CD4-positive, CD25-positive, alpha-beta regulatory T cell (primary cell): Measurements from ENCODE around the gene MAPK8IP3. TPM values are rescaled to one million over a fixed set of nuclear protein-coding genes. Genes with fewer than 3 reads are reported as not detected.
A peak's percentile ranks its signal among the peaks of the same experiment; 100 is the strongest.

Experiments
- ATAC-seq, 2 donors: fragments of 150-1000 bp; cut with Tn5 transposase; one replicate each; pipeline ENCODE4 v1.10.0; 2021; ENCODE audit warnings: low read depth in 2 of 2, moderate number of reproducible peaks in 2 of 2, moderate library complexity in 1 of 2
- DNase-seq, 3 donors: peaks; one replicate each; pipeline versions ENCODE4 v3.0.0 to v3.0.0-alpha.2; 2012 to 2022; ENCODE audit warnings: mixed read lengths in 1 of 3
- H3K27ac ChIP-seq: one replicate; pipeline ENCODE4 v1.7.0; 2013; ENCODE audit warnings: mild to moderate bottlenecking, low read length; ENCODE audit not compliant: insufficient read depth, poor library complexity, severe bottlenecking
- H3K27me3 ChIP-seq: one replicate; pipeline ENCODE4 v1.7.0; 2013; ENCODE audit warnings: low read length; ENCODE audit not compliant: control insufficient read depth, insufficient read depth
- H3K36me3 ChIP-seq: one replicate; pipeline ENCODE4 v1.7.0; 2013; ENCODE audit warnings: mild to moderate bottlenecking, low read length, moderate library complexity; ENCODE audit not compliant: control insufficient read depth, insufficient read depth
- H3K4me1 ChIP-seq: 2 replicates; pipeline ENCODE4 v1.7.0; 2013; ENCODE audit warnings: mild to moderate bottlenecking, low read length; ENCODE audit not compliant: insufficient read depth, control insufficient read depth, poor library complexity, severe bottlenecking
- H3K4me3 ChIP-seq: one replicate; pipeline ENCODE4 v1.7.0; 2013; ENCODE audit warnings: low read depth, mild to moderate bottlenecking, low read length, moderate library complexity
- H3K9me3 ChIP-seq, 2 experiments: 1 replicate in 1 of 2; 2 replicates in 1 of 2; pipeline ENCODE4 v1.7.0; 2013; ENCODE audit warnings: low read length in 2 of 2, mild to moderate bottlenecking in 1 of 2, moderate library complexity in 1 of 2; ENCODE audit not compliant: control insufficient read depth in 2 of 2
- H3K27ac Mint-ChIP-seq, 3 donors: one replicate each; pipeline ENCODE4 v1.8.0; 2020 to 2022; ENCODE audit warnings: mild to moderate bottlenecking in 3 of 3, mixed read lengths in 3 of 3, moderate library complexity in 2 of 3
- H3K27me3 Mint-ChIP-seq: one replicate; pipeline ENCODE4 v1.8.0; 2022; ENCODE audit warnings: mild to moderate bottlenecking, mixed read lengths
- H3K36me3 Mint-ChIP-seq: one replicate; pipeline ENCODE4 v1.8.0; 2020; ENCODE audit warnings: mixed read lengths
- H3K4me1 Mint-ChIP-seq, 4 donors: one replicate each; pipeline ENCODE4 v1.8.0; 2020 to 2022; ENCODE audit warnings: mixed read lengths in 4 of 4, mild to moderate bottlenecking in 1 of 4
- H3K4me3 Mint-ChIP-seq, 4 donors: one replicate each; pipeline ENCODE4 v1.8.0; 2020 to 2022; ENCODE audit warnings: mild to moderate bottlenecking in 4 of 4, mixed read lengths in 4 of 4, moderate library complexity in 3 of 4
- H3K9me3 Mint-ChIP-seq, 7 donors: one replicate each; pipeline ENCODE4 v1.8.0; 2020 to 2022; ENCODE audit warnings: mixed read lengths in 7 of 7, mild to moderate bottlenecking in 3 of 7, moderate library complexity in 2 of 7
- polyA plus RNA-seq, 4 donors: library from polyadenylated mRNA; unstranded; fragments of 300-500 nt; fragmentation: Illumina TruSeq; gene quantifications; one replicate each; pipeline ENCODE4 v1.2.3, GENCODE V29; 2021
- total RNA-seq: library from RNA; stranded (reverse); gene quantifications from one replicate; pipeline ENCODE4 v1.2.3, GENCODE V29; 2022

MAPK8IP3 gene
- total and polyA plus RNA-seq, 5 donors from 2014 or later, result 0.79 to 222 (median 1.4) TPM

DNA sequence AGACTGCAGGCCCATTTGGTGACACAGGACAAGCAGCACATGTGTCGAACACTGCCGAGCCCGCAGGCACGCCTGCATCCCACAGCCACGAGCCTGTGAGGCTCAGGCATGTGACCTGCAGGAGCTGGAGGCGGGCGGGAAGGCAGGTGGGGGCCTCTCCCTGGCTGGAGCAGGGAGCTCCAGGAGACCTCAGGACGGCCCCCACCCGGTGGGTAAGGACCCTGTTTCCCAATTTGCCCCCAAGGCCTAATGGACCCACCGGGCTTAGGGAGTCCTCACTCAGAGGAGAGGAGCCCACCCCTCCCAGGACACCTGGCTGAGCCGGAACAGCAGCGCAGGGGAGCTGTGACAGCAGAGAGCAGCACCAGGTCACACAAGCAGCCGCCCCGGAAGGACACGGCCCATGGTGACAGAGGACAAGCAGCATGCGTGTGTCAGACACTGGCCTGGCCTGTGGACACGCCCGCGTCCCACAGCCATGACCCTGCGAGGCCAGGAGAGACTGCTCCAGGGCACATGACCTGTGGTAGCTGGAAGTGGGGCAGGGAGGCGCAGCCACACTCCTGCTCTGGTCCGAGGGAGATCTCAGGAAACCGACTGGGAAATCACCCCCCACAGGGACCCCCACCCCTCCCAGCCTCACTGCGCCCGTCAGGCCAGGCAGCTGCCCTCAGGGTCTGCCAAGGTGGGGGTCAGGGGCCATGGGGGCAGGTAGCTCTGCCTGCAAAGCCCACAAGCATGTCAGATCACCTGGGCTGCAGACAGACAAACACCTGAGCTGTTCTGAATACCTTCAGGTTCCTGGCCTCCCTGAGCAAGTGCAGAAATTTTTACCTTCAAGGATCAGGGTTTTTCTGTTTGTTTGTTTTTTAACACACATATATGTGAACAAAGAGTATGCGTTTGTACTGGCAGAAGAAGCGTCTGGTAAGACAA lies 74.0 kb downstream of the MAPK8IP3 start:
- Histone ChIP-seq H3K4me3 (no peak overlapping the region), H3K27me3 (no peaks in the 10 kb centered on the region), H3K27ac (no peak overlapping the region), H3K9me3 (no peaks in the 10 kb centered on the region), H3K36me3 (peaks cover 19% of the 10 kb centered on the region), H3K4me1 (peaks cover 38% of the 10 kb centered on the region)
- no peak for DNase-seq
- ATAC-seq, result no peak
- no peaks in the 10 kb centered on the region for H3K27me3 Mint-ChIP-seq
- H3K27ac Mint-ChIP-seq, result no peak overlapping the region
- peaks cover 0 to 32% (median 6%) of the 10 kb centered on the region in 4 donors for H3K4me1 Mint-ChIP-seq
- no peaks in the 10 kb centered on the region for H3K9me3 Mint-ChIP-seq
- peak overlapping the region; percentile 7 to 96 (median 66) for H3K4me3 Mint-ChIP-seq
- no peaks in the 10 kb centered on the region for H3K36me3 Mint-ChIP-seq

GRCh38 chr16:1780677-1781072 lies 74.7 kb downstream of the MAPK8IP3 start:
- H3K4me1 Mint-ChIP-seq, result peaks cover 0 to 36% (median 6%) of the 10 kb centered on the region in 4 donors
- no peak overlapping the region for H3K27ac Mint-ChIP-seq
- Histone ChIP-seq H3K4me1 (peaks cover 39% of the 10 kb centered on the region), H3K9me3 (no peaks in the 10 kb centered on the region), H3K27ac (no peak overlapping the region), H3K36me3 (peaks cover 16% of the 10 kb centered on the region), H3K27me3 (no peaks in the 10 kb centered on the region), H3K4me3 (no peak overlapping the region)
- ATAC-seq (no peak), DNase-seq (no peak)
- no peaks in the 10 kb centered on the region for H3K36me3 Mint-ChIP-seq
- H3K9me3 Mint-ChIP-seq, result no peaks in the 10 kb centered on the region
- peak overlapping the region; percentile 88 to 96 (median 92) for H3K4me3 Mint-ChIP-seq
- no peaks in the 10 kb centered on the region for H3K27me3 Mint-ChIP-seq

DNA sequence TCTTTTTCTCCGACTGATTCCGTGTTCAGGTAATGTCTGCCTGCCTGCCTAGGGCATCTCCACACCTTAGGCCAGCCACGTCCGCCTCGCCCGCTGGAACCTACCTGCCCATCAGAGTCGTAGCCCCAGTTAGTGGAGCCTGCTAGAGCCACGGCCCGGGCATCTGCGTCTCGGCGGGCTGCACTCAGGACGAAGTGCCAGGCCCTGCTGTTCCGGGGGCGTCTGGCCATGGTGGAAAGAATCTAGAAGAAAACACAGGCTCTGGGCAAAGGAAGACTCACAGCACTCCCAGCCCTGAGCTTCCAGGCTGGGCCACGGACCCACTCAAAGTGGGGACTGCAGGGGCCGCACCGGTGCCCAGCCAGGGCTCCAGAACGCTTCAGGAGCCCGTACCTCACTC lies 75.3 kb downstream of the MAPK8IP3 start:
- peaks cover 16% of the 10 kb centered on the region for H3K36me3 ChIP-seq
- no peaks in the 10 kb centered on the region for H3K9me3 ChIP-seq

DNA sequence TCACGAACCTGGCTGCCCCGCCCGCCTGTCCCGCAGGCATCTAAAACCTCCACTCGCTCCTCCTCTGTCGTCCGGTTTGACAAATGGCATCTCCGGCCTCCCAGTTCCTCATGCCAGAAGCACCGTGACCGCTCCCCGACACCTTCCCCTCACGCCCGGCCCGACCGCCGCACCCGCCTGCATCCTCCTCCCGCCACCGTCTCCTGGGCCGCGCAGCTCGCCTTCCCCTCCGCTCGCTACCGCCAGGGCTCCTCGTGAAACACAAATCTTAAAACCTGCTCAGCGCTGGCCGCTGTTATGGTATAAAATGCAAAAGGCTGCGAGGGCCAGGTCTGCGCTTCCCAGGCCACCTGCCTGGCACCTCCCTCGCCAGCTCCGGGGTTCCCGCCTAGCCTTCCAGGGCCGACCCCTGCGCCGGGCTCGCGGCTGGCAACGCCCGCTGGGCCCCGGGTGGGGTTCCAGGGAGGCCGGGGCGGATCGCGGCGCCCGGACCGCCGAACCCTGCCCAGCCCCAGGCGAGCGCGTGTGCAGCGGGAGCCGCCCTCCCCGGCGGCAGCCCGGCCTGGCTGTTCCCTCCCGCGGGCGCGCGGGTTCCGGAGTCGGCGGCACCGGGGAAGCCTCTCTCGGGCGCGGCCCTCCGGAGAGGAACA lies 75.9 kb downstream of the MAPK8IP3 start:
- H3K27me3 ChIP-seq, result no peaks in the 10 kb centered on the region
- peaks cover 0 to 39% (median 6%) of the 10 kb centered on the region in 4 donors for H3K4me1 Mint-ChIP-seq
- peak overlapping the region in 2 of 3 donors; percentile 72 to 93 for H3K27ac Mint-ChIP-seq
- peak overlapping the region; percentile 88 to 96 (median 92) for H3K4me3 Mint-ChIP-seq
- H3K4me3 ChIP-seq, result peak overlapping the region; percentile 26
- H3K27me3 Mint-ChIP-seq, result no peaks in the 10 kb centered on the region
- DNase-seq, result peak in 2 of 3 donors; percentile 44 to 50
- peak overlapping the region; percentile 74 for H3K27ac ChIP-seq
- no peaks in the 10 kb centered on the region for H3K9me3 Mint-ChIP-seq
- H3K9me3 ChIP-seq, result no peaks in the 10 kb centered on the region
- peak in 1 of 2 donors; percentile 1 for ATAC-seq
- peaks cover 39% of the 10 kb centered on the region for H3K4me1 ChIP-seq
- H3K36me3 Mint-ChIP-seq, result no peaks in the 10 kb centered on the region
- H3K36me3 ChIP-seq, result peaks cover 21% of the 10 kb centered on the region

More for the DNA sequence above, 75.3 kb downstream of the MAPK8IP3 start:
- no peaks in the 10 kb centered on the region for H3K27me3 ChIP-seq
- peaks cover 39% of the 10 kb centered on the region for H3K4me1 ChIP-seq
- Mint-ChIP-seq H3K4me1 (peaks cover 0 to 39% (median 6%) of the 10 kb centered on the region in 4 donors), H3K4me3 (peak overlapping the region; percentile 88 to 96 (median 92)), H3K9me3 (no peaks in the 10 kb centered on the region), H3K27me3 (no peaks in the 10 kb centered on the region), H3K27ac (peak overlapping the region; percentile 5 to 93 (median 72)), H3K36me3 (no peaks in the 10 kb centered on the region)
- peak overlapping the region; percentile 47 for H3K27ac ChIP-seq
- DNase-seq (no peak), ATAC-seq (no peak)
- peak overlapping the region; percentile 26 for H3K4me3 ChIP-seq

GRCh38 chr16:1782408-1783264 lies 76.6 kb downstream of the MAPK8IP3 start, which contains the start of the genes NUBP2 and SPSB3:
NUBP2 (plus strand) TSS chr16:1782960; CDS start chr16:1783021, 61 bp downstream.
SPSB3 (minus strand) TSS chr16:1782571; CDS start chr16:1781483, 1,088 bp downstream.
- Histone ChIP-seq H3K27ac (peak within 1 kb of the TSS; percentile 74), H3K27me3 (no peaks in the 10 kb centered on the region), H3K36me3 (peaks cover 17% of the 10 kb centered on the region), H3K4me1 (peaks cover 39% of the 10 kb centered on the region), H3K4me3 (peak within 1 kb of the TSS; percentile 78), H3K9me3 (no peaks in the 10 kb centered on the region)
- peak within 1 kb of the TSS; percentile 93 to 96 (median 95) for H3K4me3 Mint-ChIP-seq
- H3K9me3 Mint-ChIP-seq, result no peaks in the 10 kb centered on the region
- DNase-seq, result peak; percentile 98 to 100 (median 99)
- peak within 1 kb of the TSS; percentile 87 to 95 (median 94) for H3K27ac Mint-ChIP-seq
- ATAC-seq, result peak; percentile 88 to 89
- H3K27me3 Mint-ChIP-seq, result no peaks in the 10 kb centered on the region
- H3K4me1 Mint-ChIP-seq, result peaks cover 0 to 39% (median 6%) of the 10 kb centered on the region in 4 donors
- no peaks in the 10 kb centered on the region for H3K36me3 Mint-ChIP-seq

GRCh38 chr16:1784977-1785845 lies 79.2 kb downstream of the MAPK8IP3 start:
- peaks cover 22% of the 10 kb centered on the region for H3K36me3 ChIP-seq
- H3K4me3 ChIP-seq, result no peak overlapping the region
- ATAC-seq (no peak), DNase-seq (no peak)
- H3K27ac Mint-ChIP-seq, result no peak overlapping the region
- no peaks in the 10 kb centered on the region for H3K27me3 ChIP-seq
- H3K4me3 Mint-ChIP-seq, result peak overlapping the region; percentile 51 to 73 (median 64)
- no peaks in the 10 kb centered on the region for H3K27me3 Mint-ChIP-seq
- H3K9me3 ChIP-seq, result no peaks in the 10 kb centered on the region
- H3K4me1 ChIP-seq, result peaks cover 39% of the 10 kb centered on the region
- no peak overlapping the region for H3K27ac ChIP-seq
- peaks cover 4% of the 10 kb centered on the region for H3K36me3 Mint-ChIP-seq
- no peaks in the 10 kb centered on the region for H3K9me3 Mint-ChIP-seq
- H3K4me1 Mint-ChIP-seq, result peaks cover 0 to 40% (median 9%) of the 10 kb centered on the region in 4 donors
